RPMI7951 (cell line): Measurements from ENCODE around the gene CSNK1E. TPM values are rescaled to one million over a fixed set of nuclear protein-coding genes. Genes with fewer than 3 reads are reported as not detected.
A peak's percentile ranks its signal among the peaks of the same experiment; 100 is the strongest.

Experiments
- DNase-seq: peaks from one replicate; pipeline ENCODE4 v3.0.0-alpha.2; 2012; ENCODE audit warnings: low read depth
- total RNA-seq: library from RNA; depleted of rRNA; stranded (reverse); fragments of >200 nt; shearing (Covaris generic); gene quantifications from 2 replicates; pipeline ENCODE4 v1.2.3, GENCODE V29; 2014; rRNA removed

The CSNK1E gene
- total RNA-seq, 1 experiment from 2014 or later, result 82.1 TPM

GRCh38 chr22:38250643-38251340 is 66.4 kb downstream of the CSNK1E start:
- DNase-seq, result no peak

- no peak for DNase-seq
Measured at GRCh38 chr22:38249803-38250642, 67.2 kb downstream of the CSNK1E start.

GRCh38 chr22:38249301-38249700 is 67.9 kb downstream of the CSNK1E start:
- no peak for DNase-seq

GRCh38 chr22:38248280-38248679 is 69.0 kb downstream of the CSNK1E start:
- no peak for DNase-seq

- no peak for DNase-seq
Measured at GRCh38 chr22:38247713-38248112, 69.5 kb downstream of the CSNK1E start.

GRCh38 chr22:38246692-38247091 is 70.5 kb downstream of the CSNK1E start:
- DNase-seq, result no peak

GRCh38 chr22:38246046-38246658 is 71.1 kb downstream of the CSNK1E start:
- DNase-seq, result no peak

GRCh38 chr22:38244106-38244505 is 73.1 kb downstream of the CSNK1E start:
- no peak for DNase-seq

- DNase-seq, result no peak
Measured at GRCh38 chr22:38243007-38243765, 74.0 kb downstream of the CSNK1E start.

- DNase-seq, result peak; percentile 58
Measured at GRCh38 chr22:38240734-38241252, 76.4 kb downstream of the CSNK1E start.

Other genes with a start within 250 kb of the CSNK1E start
- not detected in 2 replicates for gene SLC16A8, start 233.2 kb downstream of the CSNK1E start, total RNA-seq
- 5.0 and 9.7 TPM in 2 replicates for gene BAIAP2L2, start 206.7 kb downstream of the CSNK1E start, total RNA-seq
- gene PLA2G6, start 135.6 kb downstream of the CSNK1E start, total RNA-seq, result 3.7 and 6.8 TPM in 2 replicates
- gene MAFF, start 115.4 kb downstream of the CSNK1E start, total RNA-seq, result 6.4 and 9.1 TPM in 2 replicates
- gene TMEM184B, start 44.4 kb downstream of the CSNK1E start, total RNA-seq, result 33.0 and 34.7 TPM in 2 replicates
- under 0.01 TPM in 1 of 2 replicates, not detected in the other for gene KCNJ4, start 137.8 kb upstream of the CSNK1E start, total RNA-seq
- 75.3 and 82.1 TPM in 2 replicates for gene KDELR3, start 150.7 kb upstream of the CSNK1E start, total RNA-seq
- gene DDX17, start 188.9 kb upstream of the CSNK1E start, total RNA-seq, result 354 and 483 TPM in 2 replicates